H9 (cell line): ENCODE data around the gene MAN1A1. TPM values are rescaled to one million over a fixed set of nuclear protein-coding genes. Genes with fewer than 3 reads are reported as not detected.

Experiments used
- DNase-seq: peaks from one replicate; pipeline ENCODE4 v3.0.0-alpha.2; 2017
- H2AFZ ChIP-seq: one replicate; pipeline ENCODE4 v1.6.1; 2013; ENCODE audit warnings: mild to moderate bottlenecking, low read length, control low read depth, moderate library complexity
- H2AK5ac ChIP-seq: 2 replicates; pipeline ENCODE4 v1.6.1; 2013; ENCODE audit warnings: low read length, control low read depth, mixed read lengths; ENCODE audit not compliant: insufficient read length
- H2BK120ac ChIP-seq: one replicate; pipeline ENCODE4 v1.6.1; 2013; ENCODE audit warnings: low read depth, mild to moderate bottlenecking, low read length, control low read depth, inconsistent platforms; ENCODE audit not compliant: poor library complexity, severe bottlenecking
- H2BK12ac ChIP-seq: 2 replicates; pipeline ENCODE4 v1.6.1; 2013; ENCODE audit warnings: low read length, control low read depth, mixed read lengths, low read depth; ENCODE audit not compliant: insufficient read length
- H2BK15ac ChIP-seq: 2 replicates; pipeline ENCODE4 v1.6.1; 2013; ENCODE audit warnings: low read depth, low read length, control low read depth
- H2BK20ac ChIP-seq: one replicate; pipeline ENCODE4 v1.6.1; 2013; ENCODE audit warnings: low read depth, mild to moderate bottlenecking, low read length, control low read depth, inconsistent platforms; ENCODE audit not compliant: poor library complexity, severe bottlenecking
- H2BK5ac ChIP-seq: 2 replicates; pipeline ENCODE4 v1.6.1; 2013; ENCODE audit warnings: low read length, control low read depth, mixed read lengths; ENCODE audit not compliant: insufficient read length
- H3K14ac ChIP-seq: 2 replicates; pipeline ENCODE4 v1.6.1; 2013; ENCODE audit warnings: low read length, control low read depth; ENCODE audit not compliant: insufficient read depth
- H3K18ac ChIP-seq: 2 replicates; pipeline ENCODE4 v1.6.1; 2013; ENCODE audit warnings: low read depth, mild to moderate bottlenecking, mixed read lengths, low read length, control low read depth; ENCODE audit not compliant: insufficient read length
- H3K23ac ChIP-seq: 2 replicates; pipeline ENCODE4 v1.6.1; 2013; ENCODE audit warnings: low read length, control low read depth, mixed read lengths, low read depth; ENCODE audit not compliant: insufficient read length
- H3K23me2 ChIP-seq: 2 replicates; pipeline ENCODE4 v1.6.1; 2013; ENCODE audit warnings: low read depth, mild to moderate bottlenecking, mixed read lengths, low read length, control low read depth; ENCODE audit not compliant: insufficient read length, poor library complexity, severe bottlenecking
- H3K27ac ChIP-seq: 2 replicates; pipeline ENCODE4 v1.5.1; 2013; ENCODE audit warnings: low read length, control low read depth, mixed read lengths, low read depth; ENCODE audit not compliant: insufficient read length
- H3K27me3 ChIP-seq: 2 replicates; pipeline ENCODE4 v1.6.1; 2013; ENCODE audit warnings: low read length, control low read depth, inconsistent platforms; ENCODE audit not compliant: insufficient read depth
- H3K4ac ChIP-seq: 2 replicates; pipeline ENCODE4 v1.6.1; 2013; ENCODE audit warnings: low read depth, mild to moderate bottlenecking, control low read depth, inconsistent platforms, low read length, moderate library complexity
- H3K4me1 ChIP-seq: 2 replicates; pipeline ENCODE4 v1.6.1; 2013; ENCODE audit warnings: low read length, control low read depth, inconsistent platforms; ENCODE audit not compliant: insufficient read depth
- H3K4me2 ChIP-seq: 2 replicates; pipeline ENCODE4 v1.6.1; 2013; ENCODE audit warnings: low read length, control low read depth, mixed read lengths; ENCODE audit not compliant: insufficient read length, insufficient read depth
- H3K56ac ChIP-seq: 2 replicates; pipeline ENCODE4 v1.6.1; 2013; ENCODE audit warnings: low read depth, mild to moderate bottlenecking, mixed read lengths, low read length, control low read depth; ENCODE audit not compliant: insufficient read length
- H3K79me1 ChIP-seq: 2 replicates; pipeline ENCODE4 v1.6.1; 2013; ENCODE audit warnings: low read depth, mild to moderate bottlenecking, moderate library complexity, low read length, control low read depth, inconsistent platforms; ENCODE audit not compliant: insufficient read depth, poor library complexity, severe bottlenecking
- H3K79me2 ChIP-seq: 2 replicates; pipeline ENCODE4 v1.6.1; 2013; ENCODE audit warnings: low read length, control low read depth, inconsistent platforms; ENCODE audit not compliant: insufficient read depth
- H3K9ac ChIP-seq: 2 replicates; pipeline ENCODE4 v1.6.1; 2013; ENCODE audit warnings: low read length, control low read depth, mixed read lengths; ENCODE audit not compliant: insufficient read length; ENCODE audit errors: extremely low read depth
- H3K9me3 ChIP-seq: one replicate; pipeline ENCODE4 v1.6.1; 2013; ENCODE audit warnings: low read depth, low read length, inconsistent platforms; ENCODE audit not compliant: control insufficient read depth
- H3T11ph ChIP-seq: one replicate; pipeline ENCODE4 v1.6.1; 2013; ENCODE audit warnings: mild to moderate bottlenecking, low read length, control low read depth, inconsistent platforms
- H4K20me1 ChIP-seq: one replicate; pipeline ENCODE4 v1.6.1; 2013; ENCODE audit not compliant: control insufficient read depth, insufficient read length, insufficient read depth
- H4K5ac ChIP-seq: 2 replicates; pipeline ENCODE4 v1.6.1; 2013; ENCODE audit warnings: low read depth, mild to moderate bottlenecking, mixed read lengths, low read length, control low read depth; ENCODE audit not compliant: insufficient read length
- H4K8ac ChIP-seq: replicated peaks from 2 replicates; pipeline ENCODE4 v1.6.1; 2013; ENCODE audit warnings: low read length, control low read depth, mixed read lengths, low read depth; ENCODE audit not compliant: insufficient read length
- H4K91ac ChIP-seq: 2 replicates; pipeline ENCODE4 v1.6.1; 2013; ENCODE audit warnings: low read depth, mild to moderate bottlenecking, moderate library complexity, mixed read lengths, low read length, control low read depth; ENCODE audit not compliant: insufficient read length
- H3K27ac Mint-ChIP-seq, 3 experiments: 2 replicates in 2 of 3; 3 replicates in 1 of 3; pipeline ENCODE4 v1.8.0; 2020 to 2021; ENCODE audit warnings: mixed read lengths in 3 of 3, mild to moderate bottlenecking in 1 of 3, moderate library complexity in 1 of 3
- H3K27me3 Mint-ChIP-seq: 2 replicates; pipeline ENCODE4 v1.8.0; 2021; ENCODE audit warnings: low read depth, mild to moderate bottlenecking, moderate library complexity, mixed read lengths
- H3K36me3 Mint-ChIP-seq, 3 experiments: 2 replicates in 2 of 3; 3 replicates in 1 of 3; pipeline ENCODE4 v1.8.0; 2020 to 2021; ENCODE audit warnings: low read depth in 3 of 3, mixed read lengths in 3 of 3; ENCODE audit not compliant: insufficient read depth in 1 of 3
- H3K4me1 Mint-ChIP-seq, 2 experiments: 2 replicates each; pipeline ENCODE4 v1.8.0; 2020; ENCODE audit warnings: mixed read lengths in 2 of 2
- H3K4me3 Mint-ChIP-seq, 2 experiments: 2 replicates in 1 of 2; 3 replicates in 1 of 2; pipeline ENCODE4 v1.8.0; 2020 to 2021; ENCODE audit warnings: mild to moderate bottlenecking in 2 of 2, mixed read lengths in 2 of 2, moderate library complexity in 1 of 2
- H3K9me3 Mint-ChIP-seq, 2 experiments: 2 replicates in 1 of 2; 3 replicates in 1 of 2; pipeline ENCODE4 v1.8.0; 2020; ENCODE audit warnings: mild to moderate bottlenecking in 2 of 2, mixed read lengths in 2 of 2, moderate library complexity in 1 of 2
- CTCF ChIP-seq: fragments of 200-600 bp; sonication (generic); conservative IDR thresholded peaks from 3 replicates; pipeline ENCODE4 v1.8.0; 2021; ENCODE audit warnings: antibody characterized with exemption, mild to moderate bottlenecking
- WGBS: extraction: QIAGEN DNeasy Blood & Tissue Kit; methylation state at CpG from one replicate; pipeline ENCODE4 v1.1.7; 2013; ENCODE audit warnings: missing lambda C conversion rate, low lambda C conversion rate, mixed read lengths; ENCODE audit not compliant: insufficient read length; ENCODE audit errors: extremely low coverage; 5-methylcytosine and 5-hydroxymethylcytosine counted together
- total RNA-seq: library from RNA; stranded (reverse); gene quantifications from 2 replicates; pipeline ENCODE4 v1.2.1, GENCODE V29; 2021

Gene MAN1A1
- total RNA-seq, 1 experiment from 2014 or later = 1.6 TPM

- Histone ChIP-seq H3T11ph (no peak overlapping the region), H2AK5ac (no peak overlapping the region), H2BK120ac (no peak overlapping the region), H2BK15ac (no peak overlapping the region), H3K9ac (no peak overlapping the region), H3K4me2 (peak overlapping the region; percentile 90), H4K8ac (no peak overlapping the region), H3K4ac (no peak overlapping the region), H3K9me3 (no peaks in the 10 kb centered on the region), H3K79me1 (no peaks in the 10 kb centered on the region), H4K5ac (no peak overlapping the region), H3K27me3 (peaks cover 4% of the 10 kb centered on the region; the same call in 1 of the 2 replicates), H2BK5ac (no peak overlapping the region), H3K4me1 (peaks cover 7% of the 10 kb centered on the region; the same call in 1 of the 2 replicates), H3K18ac (no peak overlapping the region), H4K20me1 (no peaks in the 10 kb centered on the region), H4K91ac (no peak overlapping the region), H3K14ac (no peak overlapping the region), H3K23me2 (peaks cover 18% of the 10 kb centered on the region), H2AFZ (no peak overlapping the region), H3K79me2 (no peaks in the 10 kb centered on the region), H3K23ac (no peak overlapping the region), H2BK12ac (no peak overlapping the region), H2BK20ac (no peak overlapping the region), H3K56ac (no peak overlapping the region), H3K27ac (no peak overlapping the region)
- peak overlapping the region; percentile 56 to 85 for H3K4me3 Mint-ChIP-seq
- no peak for TF ChIP-seq CTCF
- no peaks in the 10 kb centered on the region for H3K36me3 Mint-ChIP-seq
- H3K4me1 Mint-ChIP-seq = peaks cover 17 to 20% of the 10 kb centered on the region in 2 experiments
- H3K27me3 Mint-ChIP-seq = peaks cover 45% of the 10 kb centered on the region
- WGBS = no CpG with 5 or more reads among the region's 75 CpGs
- H3K27ac Mint-ChIP-seq = no peak overlapping the region
- H3K9me3 Mint-ChIP-seq = no peaks in the 10 kb centered on the region
- no peak for DNase-seq
These were observed 707 bp downstream of the MAN1A1 start for GRCh38 chr6:119348748-119349360.
